ENCODE data around the gene BATF. TPM values are rescaled to one million over a fixed set of nuclear protein-coding genes. Genes with fewer than 3 reads are reported as not detected.

Gene BATF
- polyA plus RNA-seq, 1 experiment: not detected

DNA sequence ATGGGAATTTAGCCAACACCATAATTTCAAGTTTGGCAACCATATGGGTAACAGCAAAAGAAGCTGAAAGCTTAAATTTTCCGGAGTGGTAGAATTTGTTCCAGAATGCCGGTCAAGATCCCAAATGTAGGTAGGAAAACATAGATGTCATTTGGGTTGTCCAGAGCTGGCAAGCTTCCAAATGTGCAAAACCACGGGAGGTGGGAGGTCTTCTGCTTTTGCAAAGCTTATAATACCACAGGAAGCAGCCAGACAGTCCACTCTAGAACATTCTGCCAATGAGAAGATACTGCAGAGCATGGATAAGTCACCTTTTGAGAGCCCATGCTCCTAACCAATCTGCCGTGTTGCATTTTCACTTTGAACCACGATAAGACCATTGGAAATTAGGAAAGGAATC is 26.4 kb upstream of the BATF start:
- CTCF ChIA-PET: interaction anchor here (0.9 to 2.1 kb wide), 2 partner anchors 65 to 188 kb away, joined by 4 to 9 read pairs; no protein-coding TSS in a partner anchor
- POLR2A ChIA-PET: interaction anchor here (0.6 kb wide), 1 partner anchor 20 kb away, joined by 5 read pairs; no protein-coding TSS in a partner anchor
- TF ChIP-seq, protein P1, sequence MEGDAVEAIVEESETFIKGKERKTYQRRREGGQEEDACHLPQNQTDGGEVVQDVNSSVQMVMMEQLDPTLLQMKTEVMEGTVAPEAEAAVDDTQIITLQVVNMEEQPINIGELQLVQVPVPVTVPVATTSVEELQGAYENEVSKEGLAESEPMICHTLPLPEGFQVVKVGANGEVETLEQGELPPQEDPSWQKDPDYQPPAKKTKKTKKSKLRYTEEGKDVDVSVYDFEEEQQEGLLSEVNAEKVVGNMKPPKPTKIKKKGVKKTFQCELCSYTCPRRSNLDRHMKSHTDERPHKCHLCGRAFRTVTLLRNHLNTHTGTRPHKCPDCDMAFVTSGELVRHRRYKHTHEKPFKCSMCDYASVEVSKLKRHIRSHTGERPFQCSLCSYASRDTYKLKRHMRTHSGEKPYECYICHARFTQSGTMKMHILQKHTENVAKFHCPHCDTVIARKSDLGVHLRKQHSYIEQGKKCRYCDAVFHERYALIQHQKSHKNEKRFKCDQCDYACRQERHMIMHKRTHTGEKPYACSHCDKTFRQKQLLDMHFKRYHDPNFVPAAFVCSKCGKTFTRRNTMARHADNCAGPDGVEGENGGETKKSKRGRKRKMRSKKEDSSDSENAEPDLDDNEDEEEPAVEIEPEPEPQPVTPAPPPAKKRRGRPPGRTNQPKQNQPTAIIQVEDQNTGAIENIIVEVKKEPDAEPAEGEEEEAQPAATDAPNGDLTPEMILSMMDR (IDR thresholded peaks at IDR 0.05; ENCODE audit: low read depth, low read length): no peak
- H3K9me3 ChIP-seq (ENCODE audit: control insufficient read depth, insufficient read depth, low read length): no peaks in the 10 kb centered on the region
- DNase-seq (ENCODE audit: low read depth, low spot score): no peak
- H3K27ac ChIP-seq (ENCODE audit: low read depth, low read length): no peak overlapping the region
- no peak overlapping the region for H3K4me3 ChIP-seq (ENCODE audit: low read depth, low read length)
- H3K27me3 ChIP-seq (ENCODE audit: control insufficient read depth, insufficient read depth, low read length): peaks cover 6% of the 10 kb centered on the region

DNA sequence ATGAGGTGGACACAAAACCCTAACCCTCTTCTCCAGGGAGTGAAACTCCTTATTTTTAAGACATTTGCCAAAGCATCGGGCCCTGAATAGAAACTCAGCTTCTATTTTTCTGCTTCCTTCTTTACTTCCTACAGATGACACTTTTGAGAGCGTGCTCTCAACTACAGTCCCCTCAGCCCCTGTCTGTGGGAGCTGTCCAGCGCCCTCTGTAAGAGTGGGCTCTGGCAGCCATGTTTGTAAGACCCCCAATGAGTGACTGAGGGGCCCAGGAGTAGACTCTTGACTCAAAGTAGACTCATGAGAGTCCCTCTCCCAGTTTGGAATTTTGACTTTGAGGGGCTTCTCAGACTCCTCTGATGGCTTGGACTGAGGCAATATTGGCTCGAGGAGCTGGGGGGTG is 25.5 kb upstream of the BATF start:
- H3K9me3 ChIP-seq (ENCODE audit: control insufficient read depth, insufficient read depth, low read length): no peaks in the 10 kb centered on the region
- H3K4me3 ChIP-seq (ENCODE audit: low read depth, low read length): no peak overlapping the region
- peaks cover 6% of the 10 kb centered on the region for H3K27me3 ChIP-seq (ENCODE audit: control insufficient read depth, insufficient read depth, low read length)
- CTCF ChIA-PET: interaction anchor here (1.0 kb wide), 1 partner anchor 8 kb away, joined by 3 read pairs; no protein-coding TSS in a partner anchor
- H3K27ac ChIP-seq (ENCODE audit: low read depth, low read length): no peak overlapping the region
- POLR2A ChIA-PET: no interaction called here
- no peak for DNase-seq (ENCODE audit: low read depth, low spot score)
- TF ChIP-seq, protein P1 (IDR thresholded peaks at IDR 0.05; ENCODE audit: low read depth, low read length): no peak

DNA sequence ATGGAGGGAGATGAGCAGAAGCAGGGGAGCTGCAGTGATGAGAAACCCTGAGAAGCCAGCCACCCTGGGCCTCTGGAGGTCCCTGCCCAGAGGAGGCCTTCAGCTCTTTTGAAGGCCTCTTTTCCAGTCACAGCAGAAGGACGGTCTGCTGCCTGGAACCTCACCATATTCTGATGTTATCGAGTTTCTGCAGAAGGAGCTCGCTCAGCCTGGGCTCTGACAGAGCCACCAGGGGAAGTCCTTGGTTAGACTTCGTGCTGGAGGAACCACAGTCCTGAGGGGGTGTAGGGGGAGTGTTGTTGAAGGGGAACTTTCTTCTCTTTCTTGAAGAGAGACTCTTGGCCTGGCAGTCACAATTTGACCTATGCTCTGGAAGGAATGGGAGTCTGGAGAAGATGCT is 25.1 kb upstream of the BATF start:
- Histone ChIP-seq H3K4me3 (ENCODE audit: low read depth, low read length) (no peak overlapping the region), H3K27me3 (ENCODE audit: control insufficient read depth, insufficient read depth, low read length) (peaks cover 6% of the 10 kb centered on the region), H3K9me3 (ENCODE audit: control insufficient read depth, insufficient read depth, low read length) (no peaks in the 10 kb centered on the region), H3K27ac (ENCODE audit: low read depth, low read length) (no peak overlapping the region)
- ChIA-PET POLR2A (no interaction called here), CTCF (interaction anchor here (1.0 kb wide), 1 partner anchor 8 kb away, joined by 3 read pairs; no protein-coding TSS in a partner anchor)
- TF ChIP-seq, protein P1 (IDR thresholded peaks at IDR 0.05; ENCODE audit: low read depth, low read length): no peak
- DNase-seq (ENCODE audit: low read depth, low spot score): no peak

DNA sequence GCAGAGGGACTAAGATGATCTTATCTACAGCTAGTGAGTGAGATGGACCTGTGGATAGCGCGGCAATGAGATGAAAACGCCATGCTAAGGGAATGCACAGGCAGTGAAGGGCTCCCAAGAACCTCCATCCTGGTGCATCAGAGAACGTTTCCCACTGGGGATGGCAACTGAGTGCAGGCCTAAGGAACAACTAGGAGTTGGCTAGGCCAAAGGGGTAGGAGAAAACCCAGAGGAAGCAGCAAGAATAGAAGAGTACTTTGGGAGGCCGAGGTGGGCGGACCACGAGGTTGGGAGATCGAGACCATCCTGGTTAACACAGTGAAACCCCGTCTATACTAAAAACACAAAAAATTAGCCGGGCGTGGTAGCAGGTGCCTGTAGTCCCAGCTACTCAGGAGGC is 24.6 kb upstream of the BATF start:
- peaks cover 6% of the 10 kb centered on the region for H3K27me3 ChIP-seq (ENCODE audit: control insufficient read depth, insufficient read depth, low read length)
- no peak overlapping the region for H3K27ac ChIP-seq (ENCODE audit: low read depth, low read length)
- DNase-seq (ENCODE audit: low read depth, low spot score): no peak
- TF ChIP-seq, protein P1 (IDR thresholded peaks at IDR 0.05; ENCODE audit: low read depth, low read length): no peak
- POLR2A ChIA-PET: no interaction called here
- H3K9me3 ChIP-seq (ENCODE audit: control insufficient read depth, insufficient read depth, low read length): no peaks in the 10 kb centered on the region
- CTCF ChIA-PET: interaction anchor here (0.6 to 1.9 kb wide), 3 partner anchors 9 to 129 kb away, joined by 3 to 12 read pairs (median 3); no protein-coding TSS in a partner anchor
- H3K4me3 ChIP-seq (ENCODE audit: low read depth, low read length): no peak overlapping the region

DNA sequence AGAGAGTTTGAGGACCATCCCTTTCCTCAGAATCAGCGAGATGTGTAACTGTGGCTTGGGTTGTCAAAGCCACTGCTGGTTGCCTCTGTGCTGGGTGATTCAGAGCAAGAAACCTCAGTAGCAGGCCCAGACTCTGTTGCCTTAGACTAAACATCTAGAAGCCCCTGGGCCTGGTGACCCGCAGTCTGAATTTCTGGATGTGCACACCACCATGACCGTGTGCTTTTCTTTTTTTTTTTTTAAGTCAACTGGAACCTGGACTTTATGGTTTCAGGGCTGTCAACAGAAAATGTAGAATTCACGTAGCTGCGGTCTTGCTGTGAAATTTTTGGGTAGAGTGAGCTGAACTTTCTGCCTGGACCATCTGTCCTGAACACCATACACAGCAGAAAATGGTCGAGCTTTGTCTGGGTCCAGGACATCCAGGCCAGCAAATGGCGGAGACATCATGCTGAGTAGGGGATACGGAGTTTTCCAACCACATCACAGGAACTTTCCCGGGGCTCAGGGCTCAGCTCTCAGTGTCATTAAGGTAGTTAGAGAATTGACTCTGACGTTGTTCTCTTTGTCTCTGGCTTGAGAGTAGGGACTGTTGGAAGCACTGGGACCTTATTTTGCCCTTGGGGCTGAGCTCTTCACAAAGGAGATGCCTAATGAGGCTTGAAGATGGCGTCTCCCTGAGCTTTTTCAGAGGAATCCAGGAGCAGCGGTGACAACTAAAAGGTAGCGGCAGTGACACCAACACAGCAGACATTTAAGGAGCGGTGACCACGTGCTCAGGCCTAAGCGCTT is 23.0 kb upstream of the BATF start:
- no peaks in the 10 kb centered on the region for H3K9me3 ChIP-seq (ENCODE audit: control insufficient read depth, insufficient read depth, low read length)
- CTCF ChIA-PET: interaction anchor here (1.9 kb wide), 1 partner anchor 10 kb away, joined by 12 read pairs; no protein-coding TSS in a partner anchor
- H3K4me3 ChIP-seq (ENCODE audit: low read depth, low read length): no peak overlapping the region
- H3K27me3 ChIP-seq (ENCODE audit: control insufficient read depth, insufficient read depth, low read length): peaks cover 6% of the 10 kb centered on the region
- DNase-seq (ENCODE audit: low read depth, low spot score): no peak
- H3K27ac ChIP-seq (ENCODE audit: low read depth, low read length): no peak overlapping the region
- TF ChIP-seq, protein P1 (IDR thresholded peaks at IDR 0.05; ENCODE audit: low read depth, low read length): no peak
- POLR2A ChIA-PET: no interaction called here

Data from AG04450 (cell line).